PFSK-1 (cell line): ENCODE results near the gene C2orf76.

Source experiments
- FOXP2 ChIP-seq: optimal IDR thresholded peaks from 2 replicates; pipeline ENCODE3; 2011; ENCODE audit warnings: borderline replicate concordance, control low read depth, inconsistent platforms; ENCODE audit not compliant: insufficient read depth; ENCODE audit errors: extremely low read length, extremely low read depth
- POLR2AphosphoS5 ChIP-seq: IDR thresholded peaks from 2 replicates; pipeline ENCODE4 v1.6.1; 2012; ENCODE audit warnings: low read depth, mild to moderate bottlenecking, control low read depth, low read length, moderate library complexity
- SIN3A ChIP-seq: IDR thresholded peaks from 2 replicates; pipeline ENCODE4 v1.6.1; 2012; ENCODE audit warnings: mild to moderate bottlenecking, low read length, moderate library complexity, borderline replicate concordance; ENCODE audit not compliant: insufficient read depth
- TAF1 ChIP-seq: IDR thresholded peaks from 2 replicates; pipeline ENCODE4 v1.6.1; 2012; ENCODE audit warnings: low read length, control low read depth, borderline replicate concordance; ENCODE audit not compliant: insufficient read depth
- TF ChIP-seq, protein P1 (sequence below), 2 experiments: IDR thresholded peaks; 2 replicates each; pipeline versions ENCODE4 v1.6.1 to v1.8.0; 2011 to 2012; ENCODE audit warnings: low read depth in 2 of 2, low read length in 2 of 2, control low read depth in 1 of 2, inconsistent platforms in 1 of 2, mild to moderate bottlenecking in 1 of 2, moderate library complexity in 1 of 2; ENCODE audit not compliant: insufficient read depth in 1 of 2

The C2orf76 gene

DNA sequence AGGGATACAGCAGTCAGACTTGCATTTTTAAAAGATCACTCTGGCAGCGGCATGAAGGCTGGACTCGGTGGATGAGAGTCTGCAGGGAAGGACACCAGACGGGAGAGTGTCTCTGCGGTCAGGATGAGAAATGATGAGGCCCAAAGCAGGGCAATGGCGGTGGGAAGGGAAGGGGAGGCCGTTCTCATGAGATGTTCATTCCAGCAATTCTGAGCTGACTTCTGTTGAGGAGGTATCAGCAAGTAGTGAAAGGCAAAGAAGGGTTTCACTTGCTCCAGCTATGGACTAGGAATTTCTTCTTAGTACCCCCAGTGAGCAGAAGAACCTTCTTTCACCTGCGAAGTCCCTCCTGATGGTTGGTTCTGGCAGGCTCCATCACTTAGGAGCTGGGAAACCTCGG, 80.0 kb downstream of the C2orf76 start:
- TF ChIP-seq FOXP2 (no peak), POLR2AphosphoS5 (no peak), TAF1 (no peak), SIN3A (no peak)
- TF ChIP-seq, protein P1, sequence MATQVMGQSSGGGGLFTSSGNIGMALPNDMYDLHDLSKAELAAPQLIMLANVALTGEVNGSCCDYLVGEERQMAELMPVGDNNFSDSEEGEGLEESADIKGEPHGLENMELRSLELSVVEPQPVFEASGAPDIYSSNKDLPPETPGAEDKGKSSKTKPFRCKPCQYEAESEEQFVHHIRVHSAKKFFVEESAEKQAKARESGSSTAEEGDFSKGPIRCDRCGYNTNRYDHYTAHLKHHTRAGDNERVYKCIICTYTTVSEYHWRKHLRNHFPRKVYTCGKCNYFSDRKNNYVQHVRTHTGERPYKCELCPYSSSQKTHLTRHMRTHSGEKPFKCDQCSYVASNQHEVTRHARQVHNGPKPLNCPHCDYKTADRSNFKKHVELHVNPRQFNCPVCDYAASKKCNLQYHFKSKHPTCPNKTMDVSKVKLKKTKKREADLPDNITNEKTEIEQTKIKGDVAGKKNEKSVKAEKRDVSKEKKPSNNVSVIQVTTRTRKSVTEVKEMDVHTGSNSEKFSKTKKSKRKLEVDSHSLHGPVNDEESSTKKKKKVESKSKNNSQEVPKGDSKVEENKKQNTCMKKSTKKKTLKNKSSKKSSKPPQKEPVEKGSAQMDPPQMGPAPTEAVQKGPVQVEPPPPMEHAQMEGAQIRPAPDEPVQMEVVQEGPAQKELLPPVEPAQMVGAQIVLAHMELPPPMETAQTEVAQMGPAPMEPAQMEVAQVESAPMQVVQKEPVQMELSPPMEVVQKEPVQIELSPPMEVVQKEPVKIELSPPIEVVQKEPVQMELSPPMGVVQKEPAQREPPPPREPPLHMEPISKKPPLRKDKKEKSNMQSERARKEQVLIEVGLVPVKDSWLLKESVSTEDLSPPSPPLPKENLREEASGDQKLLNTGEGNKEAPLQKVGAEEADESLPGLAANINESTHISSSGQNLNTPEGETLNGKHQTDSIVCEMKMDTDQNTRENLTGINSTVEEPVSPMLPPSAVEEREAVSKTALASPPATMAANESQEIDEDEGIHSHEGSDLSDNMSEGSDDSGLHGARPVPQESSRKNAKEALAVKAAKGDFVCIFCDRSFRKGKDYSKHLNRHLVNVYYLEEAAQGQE (IDR thresholded peaks at IDR 0.05; ENCODE audit: insufficient read depth in 1 of 2, low read depth in 2 of 2, low read length in 2 of 2) = no peak

DNA sequence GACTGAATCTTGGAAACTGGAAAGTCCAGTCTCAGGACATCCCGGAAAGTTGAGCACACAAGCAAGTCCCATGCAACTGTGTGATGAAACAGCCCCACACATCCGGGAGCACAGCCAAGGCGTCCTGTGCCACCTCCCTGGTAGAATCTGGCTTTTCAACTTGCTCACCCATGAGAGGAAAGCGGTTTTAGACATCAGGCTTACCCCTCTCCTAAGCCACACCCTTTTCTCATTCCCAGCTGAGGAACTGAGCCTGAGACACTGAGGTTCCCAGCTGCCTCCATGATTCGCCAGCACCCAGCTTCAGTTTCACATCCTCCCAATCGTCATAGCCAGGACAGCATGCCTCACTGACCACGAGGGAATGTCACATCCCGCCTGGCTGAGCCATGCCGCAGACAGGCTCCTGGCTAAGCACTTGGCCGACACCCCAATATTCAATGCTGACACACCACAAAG, 82.7 kb downstream of the C2orf76 start:
- TF ChIP-seq FOXP2 (no peak), POLR2AphosphoS5 (no peak), SIN3A (no peak)

DNA sequence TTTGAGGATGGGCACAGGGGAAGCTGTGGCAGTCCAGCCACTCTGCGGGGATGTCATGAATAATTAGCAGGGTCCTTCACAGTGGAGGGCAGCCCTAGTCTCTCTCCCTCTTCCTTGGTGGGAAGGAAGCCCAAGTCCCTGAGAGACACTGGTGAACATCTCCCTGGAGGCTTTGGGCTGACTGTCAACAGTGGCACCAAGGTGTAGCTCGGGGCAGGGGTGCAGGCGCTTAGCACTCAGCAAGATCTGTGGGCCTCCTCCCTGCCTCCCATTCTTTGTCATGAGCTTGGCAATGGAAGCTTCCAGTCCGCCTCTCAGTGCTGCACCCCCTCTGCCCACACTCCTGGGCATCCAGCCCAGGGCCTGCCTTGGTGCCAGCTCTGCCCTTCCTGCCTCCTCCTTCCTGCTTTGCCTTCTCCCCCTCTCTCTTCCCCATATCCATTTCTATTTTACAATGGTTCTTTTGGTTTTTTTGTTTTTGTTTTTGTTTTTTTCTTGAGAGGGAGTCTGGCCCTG, 83.6 kb downstream of the C2orf76 start:
- TF ChIP-seq, protein P1 (IDR thresholded peaks at IDR 0.05; ENCODE audit: insufficient read depth in 1 of 2, low read depth in 2 of 2, low read length in 2 of 2) = no peak
- TF ChIP-seq SIN3A (no peak), FOXP2 (no peak), TAF1 (no peak), POLR2AphosphoS5 (no peak)

DNA sequence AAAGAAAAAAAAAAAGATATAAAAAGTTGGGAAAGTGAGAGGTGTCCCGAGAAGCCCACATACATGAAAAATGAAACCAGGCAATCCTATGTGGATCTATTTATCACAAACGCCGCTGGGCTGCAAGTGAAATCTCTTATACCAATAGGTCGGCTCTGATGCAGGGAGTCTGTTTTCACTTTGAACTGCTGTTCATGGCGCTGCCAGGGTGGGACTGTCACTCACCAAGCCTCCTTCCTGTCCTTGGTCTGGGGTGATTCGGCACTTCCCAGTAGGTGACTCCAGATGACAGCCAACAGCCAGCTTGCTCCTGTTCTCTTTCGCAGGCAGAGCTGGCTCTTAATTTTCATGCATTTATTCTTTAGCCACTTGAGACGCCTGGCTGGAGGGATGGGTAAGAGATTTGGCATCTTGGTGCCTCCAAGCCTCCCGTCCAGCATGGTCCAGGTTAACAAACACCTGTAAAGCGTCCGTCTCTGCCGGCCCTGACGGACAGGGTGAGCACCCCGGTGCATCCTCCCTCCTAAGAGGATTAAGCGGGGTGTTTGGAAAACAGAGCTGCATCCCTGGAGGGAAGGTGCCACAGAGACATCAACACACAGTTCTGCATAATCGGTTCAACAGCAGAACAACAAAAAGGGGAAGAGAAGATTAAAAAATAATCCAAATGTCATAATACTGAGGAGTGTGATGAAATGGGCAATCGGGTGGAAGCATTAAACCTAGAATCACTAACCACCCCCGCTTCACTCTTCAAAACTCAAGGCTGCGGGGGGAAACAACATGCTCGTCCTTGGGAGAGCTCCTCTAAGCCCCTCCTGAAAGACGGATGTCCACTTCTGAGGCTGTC, 84.3 kb downstream of the C2orf76 start:
- TF ChIP-seq, protein P1 (IDR thresholded peaks at IDR 0.05; ENCODE audit: insufficient read depth in 1 of 2, low read depth in 2 of 2, low read length in 2 of 2) = no peak
- no peak for TF ChIP-seq SIN3A

DNA sequence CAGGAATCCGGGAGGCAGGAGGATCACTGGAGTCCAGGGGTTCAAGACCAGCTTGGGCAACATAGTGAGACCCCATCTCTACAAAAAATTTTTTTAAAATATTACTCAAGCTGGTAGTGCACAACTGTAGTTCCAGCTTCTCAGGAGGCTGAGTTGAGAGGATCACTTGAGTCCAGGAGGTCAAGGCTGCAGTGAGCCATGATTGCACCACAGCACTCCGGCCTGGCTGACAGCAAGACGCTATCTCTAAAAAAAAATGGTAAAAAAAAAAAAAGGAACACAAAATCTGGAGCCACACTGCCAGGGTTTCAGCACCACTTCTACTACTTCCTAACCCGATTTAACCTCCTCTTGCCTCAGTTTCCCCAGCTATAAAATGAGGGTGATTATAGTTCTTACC, 86.0 kb downstream of the C2orf76 start:
- no peak for TF ChIP-seq SIN3A
- no peak for TF ChIP-seq TAF1
- TF ChIP-seq, protein P1 (IDR thresholded peaks at IDR 0.05; ENCODE audit: insufficient read depth in 1 of 2, low read depth in 2 of 2, low read length in 2 of 2) = no peak
- no peak for TF ChIP-seq POLR2AphosphoS5
- no peak for TF ChIP-seq FOXP2
